NCI-H2171 treated with DMSO at 0.1 percent for 48 hours (cell line): ENCODE results near the gene P3R3URF.

Source experiments
- DNase-seq: peaks from one replicate; lab custom pipeline; 2025; lab: John Stamatoyannopoulos, UW

P3R3URF gene

GRCh38 chr1:46193984-46194570 lies 17.8 kb upstream of the P3R3URF start:
- no peak for DNase-seq

GRCh38 chr1:46193285-46193684 lies 17.0 kb upstream of the P3R3URF start:
- no peak for DNase-seq

GRCh38 chr1:46192171-46192570 lies 15.9 kb upstream of the P3R3URF start:
- no peak for DNase-seq

GRCh38 chr1:46191033-46191701 lies 14.9 kb upstream of the P3R3URF start:
- no peak for DNase-seq

DNA sequence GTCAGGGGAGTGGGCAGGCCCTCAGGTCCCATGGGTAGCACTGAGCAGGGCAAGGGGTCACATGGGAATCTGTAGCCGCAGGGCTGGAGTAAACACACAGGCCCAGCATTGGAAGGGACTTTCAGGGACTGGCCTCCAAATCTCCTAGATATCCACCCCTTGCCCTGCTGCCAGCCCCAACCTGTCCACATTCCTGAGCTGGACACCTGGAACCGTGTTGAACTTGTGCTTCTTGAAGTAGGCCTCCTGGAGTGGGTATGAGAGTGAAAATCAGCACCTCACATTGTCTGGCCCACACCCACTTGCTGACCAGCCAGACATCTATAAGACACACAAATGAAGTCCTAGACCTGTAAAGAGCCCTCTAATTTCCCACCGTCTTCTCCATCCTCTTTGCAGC lies 14.3 kb upstream of the P3R3URF start:
- no peak for DNase-seq

DNA sequence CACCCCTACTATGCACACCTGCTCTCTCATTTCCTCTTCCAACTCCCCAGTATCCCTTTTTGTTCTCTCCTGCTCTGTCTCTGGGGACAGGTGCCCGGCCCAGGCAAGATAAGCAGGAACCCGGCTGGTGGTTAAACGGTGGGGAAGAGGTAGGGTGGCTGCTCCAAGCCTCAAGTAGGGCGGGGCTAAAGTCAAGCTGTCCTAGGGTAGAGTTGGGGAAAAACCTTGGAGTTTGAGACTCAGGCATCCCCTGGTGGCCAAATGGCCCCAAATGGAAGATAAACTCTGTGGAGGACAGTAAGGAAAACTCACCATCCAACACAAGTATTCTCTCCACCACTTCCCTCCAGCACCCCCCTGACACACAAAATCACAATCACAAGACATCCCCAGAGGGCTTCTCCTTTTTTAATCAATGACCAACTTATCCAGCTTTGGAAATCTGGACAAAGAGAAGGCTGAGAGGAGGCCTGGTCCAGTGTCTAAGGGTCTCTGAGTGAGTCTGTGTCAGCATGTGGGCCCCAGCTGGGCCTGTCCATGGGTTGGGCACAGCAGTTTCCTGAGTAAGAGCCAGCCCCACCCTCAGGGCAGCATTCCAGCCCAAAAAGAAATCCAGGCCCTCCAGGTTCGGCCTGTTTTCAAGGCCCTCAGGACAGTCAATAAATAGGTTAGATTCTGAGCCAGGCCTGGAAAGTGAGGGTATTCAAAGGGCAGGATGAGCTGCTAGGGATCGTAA lies 12.2 kb upstream of the P3R3URF start:
- DNase-seq, result peak; percentile 19

DNA sequence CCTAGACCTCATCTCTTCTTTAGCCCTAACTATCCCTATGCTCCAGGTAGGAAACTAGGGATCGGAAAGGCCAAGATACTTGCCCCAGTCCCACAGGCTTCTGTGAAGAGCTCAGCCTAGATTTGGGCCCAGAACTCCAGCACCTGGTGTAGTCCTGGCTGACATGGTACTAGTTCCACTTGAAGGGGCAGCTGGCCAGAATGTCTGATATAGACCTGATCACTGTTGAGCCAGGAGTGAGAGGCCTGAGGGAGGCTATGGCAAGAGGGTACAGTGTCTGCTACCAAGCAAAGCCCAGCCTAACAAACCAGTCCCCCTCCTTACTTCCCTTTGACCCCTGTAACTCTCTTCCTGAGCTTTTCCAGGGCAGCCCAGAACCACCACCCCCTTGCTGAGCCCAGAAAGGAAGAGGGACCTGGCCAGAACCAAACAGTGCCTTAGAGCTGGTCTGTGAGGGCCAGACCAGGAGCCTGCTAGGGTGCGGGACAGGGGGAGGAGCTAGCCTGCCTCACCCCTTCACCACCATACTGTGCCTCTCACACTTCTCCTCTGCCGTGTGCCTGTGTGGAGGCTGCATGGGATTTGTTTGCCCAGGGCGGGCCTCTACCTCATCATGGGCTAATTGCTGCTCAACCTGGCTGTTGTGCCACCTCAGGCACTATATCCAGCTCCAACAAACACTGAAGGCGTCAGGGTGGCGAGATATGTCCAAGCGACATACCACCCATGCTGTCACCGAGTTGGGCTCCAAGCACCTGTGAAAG lies 11.0 kb upstream of the P3R3URF start:
- DNase-seq, result no peak

DNA sequence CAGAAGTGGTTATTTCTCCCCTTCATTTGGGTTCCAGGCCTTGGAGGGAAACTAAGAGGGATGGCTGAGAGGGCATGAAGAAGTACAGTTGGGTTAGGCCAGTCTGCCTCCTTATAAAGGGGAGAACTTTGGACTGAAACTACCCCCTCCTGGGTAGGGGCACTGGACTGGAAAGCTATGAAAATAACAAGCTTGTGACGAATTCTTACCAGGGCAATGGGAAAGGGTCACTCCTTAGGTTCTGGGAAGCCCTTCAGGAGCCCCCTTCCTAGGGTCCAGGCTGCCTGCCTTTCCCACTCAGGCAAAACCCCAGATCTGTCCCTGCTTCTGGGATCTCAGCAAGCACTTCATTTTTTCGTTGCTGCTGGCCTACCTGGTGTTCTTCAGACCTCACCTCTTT lies 9.8 kb upstream of the P3R3URF start:
- DNase-seq, result no peak

- DNase-seq, result no peak
Observed at GRCh38 chr1:46184920-46185658, 8.8 kb upstream of the P3R3URF start.

DNA sequence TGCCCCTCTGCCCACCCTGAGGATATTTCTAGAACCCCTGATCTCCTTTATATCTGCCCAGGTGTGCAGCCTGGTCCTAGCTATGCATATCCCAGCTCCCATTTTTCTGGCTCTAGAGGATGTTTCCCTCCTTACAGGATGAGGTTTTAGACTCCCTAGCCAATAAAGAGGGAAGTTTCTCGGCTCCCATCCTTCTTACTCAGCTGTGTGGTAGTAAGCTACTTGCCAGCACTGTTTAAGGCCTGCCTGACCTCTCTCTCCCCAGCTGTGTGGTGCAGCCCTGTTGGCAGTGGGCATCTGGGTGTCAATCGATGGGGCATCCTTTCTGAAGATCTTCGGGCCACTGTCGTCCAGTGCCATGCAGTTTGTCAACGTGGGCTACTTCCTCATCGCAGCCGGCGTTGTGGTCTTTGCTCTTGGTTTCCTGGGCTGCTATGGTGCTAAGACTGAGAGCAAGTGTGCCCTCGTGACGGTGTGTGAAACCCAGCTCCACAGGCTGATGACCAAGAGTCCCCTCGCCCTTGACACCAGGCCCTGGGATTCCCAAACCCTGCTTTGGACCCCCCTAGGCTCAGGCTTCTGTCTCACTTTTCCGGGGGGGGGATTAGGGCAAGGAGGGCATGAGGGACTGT lies 7.8 kb upstream of the P3R3URF start:
- no peak for DNase-seq

GRCh38 chr1:46183079-46183847 lies 7.0 kb upstream of the P3R3URF start:
- DNase-seq, result peak; percentile 85

DNA sequence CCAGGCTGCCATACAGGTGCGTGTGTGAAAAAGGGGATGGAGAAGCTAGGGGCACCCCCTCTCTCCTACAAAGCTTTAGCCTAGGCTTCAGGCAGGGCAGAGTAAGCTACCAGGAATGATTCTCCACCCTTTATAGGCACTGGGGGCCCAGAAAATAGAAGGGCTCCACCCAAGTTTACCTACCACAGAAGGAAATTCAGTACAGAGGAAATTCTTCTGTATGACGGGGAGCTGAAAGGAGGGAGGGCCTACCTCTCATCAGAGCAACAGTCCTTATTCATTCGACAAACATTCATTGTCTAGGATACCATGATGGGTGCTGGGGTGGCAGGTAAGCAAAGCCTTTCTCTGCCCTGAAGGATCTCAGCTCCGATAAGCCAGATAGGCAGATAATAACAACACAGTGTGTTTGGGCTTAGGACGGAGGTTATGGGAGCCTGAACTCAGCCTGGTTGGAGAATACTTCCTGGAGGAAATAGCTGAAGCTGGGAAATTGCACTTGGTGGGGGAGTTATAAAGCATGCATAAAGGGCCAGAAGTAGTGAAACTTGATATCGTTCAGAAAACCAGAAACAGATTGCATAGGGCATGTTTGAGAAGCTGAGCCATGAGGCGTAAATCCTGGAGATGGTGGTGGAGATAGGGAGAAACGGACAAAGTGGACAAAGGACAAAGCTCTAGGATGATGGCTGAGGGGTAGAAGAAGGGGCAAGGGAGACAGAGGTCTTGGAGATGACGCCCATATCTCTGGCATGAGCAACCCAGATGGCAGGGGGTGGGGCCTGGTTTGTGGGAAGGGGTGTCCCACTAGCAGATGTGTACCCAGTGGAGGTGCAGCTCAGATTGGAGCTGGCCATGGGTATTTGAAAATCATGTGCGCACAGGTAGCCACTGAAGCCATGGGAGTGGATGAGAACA lies 5.3 kb upstream of the P3R3URF start:
- DNase-seq, result peak; percentile 87

DNA sequence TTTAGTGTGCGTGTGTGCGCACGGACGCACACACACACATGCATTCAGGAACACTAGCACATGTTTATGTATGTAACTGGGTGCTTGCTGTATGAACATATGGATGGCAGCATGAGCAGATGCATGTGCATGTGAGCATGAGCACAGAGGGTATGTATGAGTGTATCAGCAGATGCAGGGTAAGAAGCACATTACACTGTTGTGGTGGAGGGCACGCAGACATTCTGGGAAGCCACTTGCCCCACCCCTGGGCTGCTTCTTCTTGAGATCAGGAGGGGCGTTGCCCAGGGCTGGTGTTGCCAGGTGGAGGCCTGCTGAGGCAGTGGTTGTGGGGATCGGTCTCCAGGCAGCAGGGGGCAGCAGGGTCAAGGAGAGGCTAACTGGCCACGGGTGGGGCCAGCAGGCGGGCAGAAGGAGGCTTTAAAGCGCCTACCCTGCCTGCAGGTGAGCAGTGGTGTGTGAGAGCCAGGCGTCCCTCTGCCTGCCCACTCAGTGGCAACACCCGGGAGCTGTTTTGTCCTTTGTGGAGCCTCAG lies 3.9 kb upstream of the P3R3URF start:
- DNase-seq, result peak; percentile 94

GRCh38 chr1:46179138-46180081 lies 3.1 kb upstream of the P3R3URF start:
- peak; percentile 92 for DNase-seq

- DNase-seq, result no peak
Observed at GRCh38 chr1:46175243-46175642, 1.0 kb downstream of the P3R3URF start.

DNA sequence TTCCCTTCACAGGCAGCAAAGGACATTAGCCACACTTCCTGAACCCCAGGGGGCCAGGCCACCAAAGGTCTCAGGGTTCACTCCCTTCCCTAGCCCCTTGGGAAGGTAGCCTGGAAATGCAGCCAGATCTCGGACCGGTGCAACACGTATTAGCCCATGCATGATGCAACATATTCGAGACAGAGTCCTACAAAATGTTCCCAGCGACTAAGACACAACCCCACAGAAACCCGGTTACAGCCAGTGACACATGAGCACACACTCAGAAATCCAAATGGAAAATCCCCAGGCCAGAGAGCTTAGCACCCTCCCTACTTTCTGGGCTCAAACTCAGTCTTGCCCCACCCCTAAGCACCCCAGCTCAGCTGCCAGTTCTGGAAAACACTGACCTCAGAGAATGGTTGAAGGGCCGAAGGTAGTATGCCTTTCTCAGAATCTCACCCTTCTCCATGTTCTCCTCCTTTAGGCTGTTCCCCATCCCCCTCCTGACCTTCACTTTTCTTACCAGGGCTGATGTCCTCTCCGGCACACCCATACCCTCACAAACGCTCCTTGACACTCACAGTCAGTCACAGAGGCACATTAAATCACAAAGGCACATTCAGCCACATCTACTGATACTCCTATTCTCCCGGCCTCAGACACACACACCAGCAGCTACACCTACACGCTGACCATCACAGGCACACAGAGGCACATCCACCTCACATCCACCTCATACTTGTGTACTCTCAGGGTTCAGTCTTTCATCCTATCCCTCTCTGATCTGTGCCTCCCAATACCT lies 1.6 kb downstream of the P3R3URF start, which contains the start of gene TSPAN1:
Gene TSPAN1 (plus strand): TSS at position 640 of the 784 bp plus-strand sequence. CDS start 6,021 bp downstream, outside the sequence.
- no peak for DNase-seq

- peak; percentile 31 for DNase-seq
Observed at GRCh38 chr1:46173361-46173856, 2.9 kb downstream of the P3R3URF start.
